GM19395 (cell line): ENCODE data around the gene GJC1.

Experiments used
- ATAC-seq: cut with Tn5 transposase; IDR thresholded peaks from one replicate; pipeline ENCODE4 v1.9.1; 2021; ENCODE audit warnings: mild to moderate bottlenecking, moderate library complexity; ENCODE audit not compliant: unreplicated experiment

The GJC1 gene

DNA sequence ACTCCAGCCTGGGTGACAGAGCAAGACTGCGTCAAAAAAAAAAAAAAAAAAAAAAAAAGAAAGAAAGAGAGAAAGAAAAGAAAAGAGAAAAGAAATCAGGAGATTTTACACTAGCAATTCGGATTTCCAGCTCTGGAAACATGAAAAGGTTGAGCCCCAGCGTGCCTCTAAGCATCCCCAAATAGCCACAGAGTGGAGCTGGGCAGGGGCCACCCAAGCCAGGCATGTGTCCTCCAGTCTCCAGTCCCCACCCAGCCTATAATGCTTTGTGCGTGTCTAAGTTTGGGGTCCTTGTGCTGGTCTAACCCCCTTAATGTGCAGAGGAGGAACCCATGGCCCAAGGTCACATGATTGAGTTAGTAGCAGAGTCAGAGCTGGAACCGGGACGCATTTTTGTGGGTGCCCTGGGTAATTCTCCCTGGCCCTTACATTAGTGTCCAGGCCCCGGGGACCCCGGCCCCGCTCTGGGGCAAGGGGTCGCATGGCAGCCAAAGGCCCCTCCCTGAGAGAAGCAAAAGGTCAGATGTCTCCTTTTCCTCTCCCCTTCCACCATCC is 51.4 kb downstream of the GJC1 start:
- ATAC-seq = no peak

DNA sequence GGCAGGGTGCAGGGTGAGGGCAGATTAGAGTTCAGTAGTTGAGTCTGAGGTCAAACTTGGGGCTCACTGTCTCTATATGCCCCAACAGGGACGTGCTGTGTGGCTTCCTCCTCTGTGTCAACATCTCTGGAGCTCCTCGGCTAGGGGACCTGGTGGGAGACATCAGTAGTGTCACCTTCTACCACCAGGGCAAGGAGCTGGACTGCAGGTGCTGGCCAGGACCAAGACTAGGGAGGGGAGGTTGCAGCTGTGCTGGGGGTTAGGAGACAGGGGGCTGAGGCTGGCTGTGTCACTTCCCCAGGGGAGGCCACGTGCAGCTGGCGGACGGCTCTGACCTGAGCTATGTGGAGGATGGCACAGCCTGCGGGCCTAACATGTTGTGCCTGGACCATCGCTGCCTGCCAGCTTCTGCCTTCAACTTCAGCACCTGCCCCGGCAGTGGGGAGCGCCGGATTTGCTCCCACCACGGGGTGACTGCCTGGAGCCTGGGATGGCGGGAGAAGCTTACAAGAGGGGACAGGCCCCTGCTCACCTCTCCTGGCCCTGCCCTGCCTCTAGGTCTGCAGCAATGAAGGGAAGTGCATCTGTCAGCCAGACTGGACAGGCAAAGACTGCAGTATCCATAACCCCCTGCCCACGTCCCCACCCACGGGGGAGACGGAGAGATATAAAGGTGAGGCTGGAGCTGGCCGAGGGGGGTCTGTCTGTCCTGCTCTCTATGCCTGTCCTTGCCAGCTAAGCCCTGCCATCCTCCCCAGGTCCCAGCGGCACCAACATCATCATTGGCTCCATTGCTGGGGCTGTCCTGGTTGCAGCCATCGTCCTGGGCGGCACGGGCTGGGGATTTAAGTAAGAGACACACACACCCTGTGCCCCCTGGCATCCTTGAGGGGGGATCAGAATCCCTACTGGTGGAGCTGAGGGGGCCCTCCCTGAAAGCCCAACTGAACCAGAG is 52.4 kb downstream of the GJC1 start:
- ATAC-seq = no peak

DNA sequence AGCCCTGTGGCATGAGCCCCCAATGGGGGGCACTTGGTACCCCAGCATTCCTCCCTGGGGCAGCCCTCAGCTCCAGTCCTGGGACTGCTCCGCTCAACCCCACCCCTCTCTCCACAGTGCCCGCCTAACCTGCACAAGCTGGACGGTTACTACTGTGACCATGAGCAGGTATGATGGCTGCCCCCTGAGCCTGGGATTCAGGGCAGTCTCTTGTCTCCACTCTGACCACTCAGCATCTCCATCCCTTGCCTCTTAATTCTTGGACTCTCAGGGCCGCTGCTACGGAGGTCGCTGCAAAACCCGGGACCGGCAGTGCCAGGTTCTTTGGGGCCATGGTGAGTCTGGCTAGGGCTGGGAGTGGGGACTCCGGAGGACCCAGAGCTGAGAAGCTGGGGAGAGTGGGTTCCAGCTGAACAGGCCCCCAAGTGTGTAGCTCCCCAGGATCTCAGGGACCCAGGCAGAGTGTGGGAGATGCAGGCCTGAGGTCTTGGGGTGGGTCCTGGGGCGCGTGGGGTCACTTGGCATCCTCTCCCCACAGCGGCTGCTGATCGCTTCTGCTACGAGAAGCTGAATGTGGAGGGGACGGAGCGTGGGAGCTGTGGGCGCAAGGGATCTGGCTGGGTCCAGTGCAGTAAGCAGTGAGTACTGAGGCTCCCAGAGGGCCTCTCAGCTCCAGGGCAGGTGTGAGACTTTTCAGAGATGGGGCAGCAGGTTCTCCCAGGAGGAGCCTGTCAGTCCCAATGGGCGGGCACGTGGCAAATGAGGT is 53.3 kb downstream of the GJC1 start:
- no peak for ATAC-seq

DNA sequence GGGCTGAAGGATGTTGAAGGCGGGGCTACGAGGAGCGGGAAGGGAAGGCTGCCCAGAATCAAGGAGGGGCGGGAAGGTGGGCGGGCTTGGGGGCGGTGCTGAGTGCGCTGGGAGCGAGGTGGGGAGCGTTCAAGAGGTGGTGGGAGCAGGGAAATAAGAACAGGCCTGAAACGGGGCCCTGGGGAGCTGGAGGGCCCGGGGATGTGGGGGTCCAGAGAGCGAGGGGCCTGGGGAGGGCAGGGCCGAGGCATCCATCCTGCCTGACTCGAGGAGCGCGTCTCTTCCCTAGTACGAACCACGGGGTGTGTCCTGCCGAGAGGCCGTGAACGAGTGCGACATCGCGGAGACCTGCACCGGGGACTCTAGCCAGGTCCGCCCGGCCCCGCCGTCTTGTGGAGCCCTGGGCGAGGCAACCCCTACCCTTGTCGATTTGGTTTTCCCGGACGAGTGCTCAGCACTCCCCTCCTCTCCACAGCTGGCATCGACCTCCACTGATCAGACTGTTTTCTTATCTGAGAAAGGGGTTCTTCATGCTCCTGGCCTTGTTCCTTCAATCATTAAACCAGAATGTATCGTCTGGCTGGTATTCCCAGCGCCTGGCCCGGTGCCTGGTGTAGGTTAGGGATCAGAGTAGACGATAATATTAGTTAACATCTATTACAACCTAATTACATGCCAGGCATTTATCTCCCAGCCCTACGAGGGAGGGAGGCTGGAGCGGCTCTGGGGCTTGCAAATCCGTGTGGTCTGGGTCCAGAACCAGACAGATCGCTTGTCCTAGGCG is 54.1 kb downstream of the GJC1 start:
- peak; percentile 4 for ATAC-seq

DNA sequence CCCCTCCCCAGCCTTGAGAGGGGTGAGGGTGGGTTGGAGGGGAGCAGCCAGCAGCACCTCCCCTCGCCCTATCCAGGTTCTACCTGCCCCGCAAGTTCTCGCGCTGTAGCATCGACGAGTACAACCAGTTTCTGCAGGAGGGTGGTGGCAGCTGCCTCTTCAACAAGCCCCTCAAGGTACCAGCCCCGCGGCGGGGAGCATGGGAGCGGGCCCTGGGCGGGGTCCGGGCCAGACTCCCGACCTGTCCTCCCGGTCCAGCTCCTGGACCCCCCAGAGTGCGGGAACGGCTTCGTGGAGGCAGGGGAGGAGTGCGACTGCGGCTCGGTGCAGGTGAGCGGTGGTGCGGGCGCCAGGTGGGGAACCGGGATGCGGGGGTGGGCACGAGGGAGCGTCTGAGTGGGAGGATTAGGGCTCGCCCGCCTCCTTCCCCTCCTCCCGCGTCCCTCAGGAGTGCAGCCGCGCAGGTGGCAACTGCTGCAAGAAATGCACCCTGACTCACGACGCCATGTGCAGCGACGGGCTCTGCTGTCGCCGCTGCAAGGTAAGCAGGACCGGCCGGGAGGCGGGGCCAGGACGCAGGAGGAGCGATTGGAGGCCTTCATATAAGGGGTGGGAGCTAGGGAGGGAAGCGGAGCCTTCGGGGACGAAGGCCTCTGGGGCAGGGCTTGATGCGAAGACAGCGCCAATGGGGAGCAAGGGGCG is 54.8 kb downstream of the GJC1 start:
- peak; percentile 74 for ATAC-seq

DNA sequence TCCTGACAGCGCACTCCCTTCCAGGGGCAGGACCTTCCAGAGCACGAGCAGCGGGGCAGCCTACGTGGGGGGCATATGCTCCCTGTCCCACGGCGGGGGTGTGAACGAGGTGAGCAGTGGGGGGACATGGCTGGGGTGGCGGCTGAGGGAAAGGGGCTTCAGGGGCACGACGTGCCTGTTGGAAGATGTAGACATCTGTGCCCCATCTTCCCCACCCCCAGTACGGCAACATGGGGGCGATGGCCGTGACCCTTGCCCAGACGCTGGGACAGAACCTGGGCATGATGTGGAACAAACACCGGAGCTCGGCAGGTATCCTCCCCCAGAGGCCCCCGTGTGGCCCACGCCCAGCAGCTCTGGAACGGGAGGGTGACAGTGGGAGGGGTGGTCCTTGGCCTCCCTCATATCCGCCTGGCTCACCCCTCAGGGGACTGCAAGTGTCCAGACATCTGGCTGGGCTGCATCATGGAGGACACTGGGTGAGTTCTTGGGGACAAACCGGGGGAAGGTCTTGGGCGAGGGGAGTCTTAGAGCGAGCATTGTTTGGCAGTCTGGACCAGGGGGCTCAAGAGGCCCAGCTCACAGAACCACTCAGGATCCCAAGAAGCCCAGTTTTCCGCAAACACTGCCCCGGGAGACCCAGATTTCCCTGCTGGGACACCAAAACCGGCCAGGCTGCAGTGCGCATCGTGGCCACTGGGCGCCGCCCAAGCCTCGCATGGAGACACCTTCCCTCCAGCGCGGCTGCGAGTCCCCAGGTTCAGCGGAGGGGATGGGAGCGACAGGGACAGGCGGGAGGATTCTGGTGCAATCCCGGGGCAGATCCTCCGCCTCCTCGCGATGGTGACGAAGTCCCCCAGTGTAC is 55.6 kb downstream of the GJC1 start:
- ATAC-seq = no peak

DNA sequence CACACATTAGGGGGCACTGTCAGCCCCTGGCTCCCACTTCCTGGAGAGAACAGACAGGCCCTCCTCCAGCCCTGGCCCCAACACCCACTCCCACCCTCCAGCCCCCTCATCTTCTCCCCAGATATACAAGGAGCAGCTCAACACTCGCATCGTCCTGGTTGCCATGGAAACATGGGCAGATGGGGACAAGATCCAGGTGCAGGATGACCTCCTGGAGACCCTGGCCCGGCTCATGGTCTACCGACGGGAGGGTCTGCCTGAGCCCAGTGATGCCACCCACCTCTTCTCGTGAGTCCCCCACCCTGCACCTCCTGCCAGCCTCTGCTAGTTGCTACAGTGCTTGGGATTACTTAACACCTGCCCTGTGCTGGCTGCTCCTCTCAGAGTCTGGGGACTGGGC is 56.9 kb downstream of the GJC1 start:
- ATAC-seq = no peak

DNA sequence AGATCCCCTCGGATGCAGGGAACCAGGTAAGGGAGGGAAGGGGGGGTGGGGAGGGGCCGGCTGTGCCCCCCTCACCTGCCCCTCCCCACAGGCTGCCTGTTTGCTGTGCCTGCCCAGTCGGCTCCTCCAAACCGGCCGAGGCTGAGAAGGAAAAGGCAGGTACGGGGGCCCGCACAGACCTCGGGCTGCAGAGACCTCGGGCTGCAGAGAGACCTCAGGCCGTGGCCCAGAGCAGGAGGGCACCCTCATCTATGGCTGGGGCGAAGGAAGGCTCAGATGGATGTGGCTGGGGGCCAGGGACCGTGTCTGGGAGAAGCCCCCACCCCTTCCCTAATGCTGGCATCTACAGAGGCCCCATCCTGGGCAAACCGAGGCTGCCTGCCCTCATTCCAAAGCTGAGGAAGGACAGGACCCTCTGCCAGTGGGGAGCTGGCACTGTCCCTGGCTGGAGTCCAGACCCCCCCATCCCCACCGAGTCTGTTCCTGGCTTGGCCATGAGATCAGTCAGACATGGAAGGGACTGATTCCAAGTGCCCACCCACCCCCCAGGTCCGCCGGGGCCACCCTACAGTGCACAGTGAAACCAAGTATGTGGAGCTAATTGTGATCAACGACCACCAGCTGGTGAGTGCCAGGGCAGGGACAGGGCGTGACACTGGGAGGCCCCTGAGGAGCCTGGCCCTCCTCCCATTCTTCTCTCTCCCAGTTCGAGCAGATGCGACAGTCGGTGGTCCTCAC is 57.6 kb downstream of the GJC1 start:
- ATAC-seq = no peak

DNA sequence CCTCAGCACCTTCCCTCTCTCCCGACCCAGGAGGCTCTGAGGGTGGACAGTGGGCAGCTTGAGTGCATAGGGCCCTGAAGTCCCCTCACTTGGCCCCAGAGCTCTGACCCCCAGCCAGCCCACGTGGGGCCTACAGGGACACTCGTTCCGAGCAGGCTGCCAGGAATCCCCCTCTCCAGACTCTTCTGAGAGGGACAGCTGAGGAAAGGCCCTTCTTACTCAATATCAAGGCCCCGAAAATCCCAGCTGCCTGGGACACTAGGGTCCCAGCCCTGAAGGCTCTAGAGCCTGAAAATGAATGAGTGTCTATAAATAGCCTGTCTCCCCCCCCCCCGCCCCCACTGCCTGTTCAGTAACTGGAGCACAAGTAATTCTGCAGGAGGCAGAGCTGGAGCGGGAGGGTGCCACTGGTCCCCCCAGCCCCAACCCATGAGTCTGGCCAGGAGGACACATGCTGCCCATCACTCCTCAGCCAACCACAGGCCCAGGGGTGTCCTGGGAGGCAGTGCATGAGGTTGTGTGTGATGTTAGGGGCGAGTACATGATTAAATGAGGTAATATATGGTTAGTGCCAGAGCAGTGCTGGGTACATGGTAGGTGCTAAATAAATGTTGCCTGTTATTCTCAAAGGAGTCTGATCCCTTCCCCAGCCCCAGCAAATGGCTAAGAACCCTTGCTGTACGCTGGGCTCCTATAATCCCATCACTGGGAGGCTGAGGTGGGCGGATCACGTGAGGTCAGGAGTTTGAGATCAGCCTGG is 59.7 kb downstream of the GJC1 start:
- no peak for ATAC-seq

DNA sequence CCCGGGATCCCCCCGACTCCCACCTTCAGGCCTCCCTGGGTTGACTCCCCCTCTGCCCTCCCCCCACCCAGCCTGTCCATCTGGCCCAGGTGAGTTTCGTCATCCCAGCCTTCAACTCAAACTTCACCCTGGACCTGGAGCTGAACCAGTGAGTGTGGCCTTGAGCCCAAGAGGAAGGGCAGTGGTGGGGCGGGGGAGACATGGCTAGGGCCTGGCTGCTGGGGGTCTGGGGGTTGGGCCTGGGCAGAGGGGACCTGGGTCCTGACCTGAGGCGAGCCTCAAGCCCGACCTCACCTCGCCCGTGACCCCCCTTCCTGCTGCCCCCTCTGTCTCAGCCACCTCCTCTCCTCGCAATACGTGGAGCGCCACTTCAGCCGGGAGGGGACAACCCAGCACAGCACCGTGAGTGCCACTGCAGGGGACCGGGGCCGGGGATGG is 60.4 kb downstream of the GJC1 start:
- no peak for ATAC-seq

DNA sequence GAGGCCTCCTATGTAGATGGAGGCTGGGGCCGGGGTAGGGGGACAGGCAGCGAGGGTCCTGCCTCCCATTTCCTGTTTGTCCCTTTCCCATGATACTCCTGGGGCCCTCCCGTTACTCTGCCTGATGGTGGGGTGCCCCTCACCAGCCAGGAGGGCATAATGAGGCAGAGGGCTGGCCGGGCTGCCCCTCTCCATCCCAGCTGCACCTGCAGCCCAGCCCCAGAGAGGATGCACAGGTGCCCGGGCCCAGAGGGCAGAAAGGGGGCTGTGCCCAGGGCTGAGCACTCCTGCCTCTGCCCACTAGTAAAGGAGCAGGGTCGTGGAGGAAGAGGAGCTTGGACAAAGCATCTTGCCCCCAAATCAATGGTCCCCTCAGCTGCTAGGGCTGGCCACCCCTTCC is 60.9 kb downstream of the GJC1 start:
- ATAC-seq = no peak

DNA sequence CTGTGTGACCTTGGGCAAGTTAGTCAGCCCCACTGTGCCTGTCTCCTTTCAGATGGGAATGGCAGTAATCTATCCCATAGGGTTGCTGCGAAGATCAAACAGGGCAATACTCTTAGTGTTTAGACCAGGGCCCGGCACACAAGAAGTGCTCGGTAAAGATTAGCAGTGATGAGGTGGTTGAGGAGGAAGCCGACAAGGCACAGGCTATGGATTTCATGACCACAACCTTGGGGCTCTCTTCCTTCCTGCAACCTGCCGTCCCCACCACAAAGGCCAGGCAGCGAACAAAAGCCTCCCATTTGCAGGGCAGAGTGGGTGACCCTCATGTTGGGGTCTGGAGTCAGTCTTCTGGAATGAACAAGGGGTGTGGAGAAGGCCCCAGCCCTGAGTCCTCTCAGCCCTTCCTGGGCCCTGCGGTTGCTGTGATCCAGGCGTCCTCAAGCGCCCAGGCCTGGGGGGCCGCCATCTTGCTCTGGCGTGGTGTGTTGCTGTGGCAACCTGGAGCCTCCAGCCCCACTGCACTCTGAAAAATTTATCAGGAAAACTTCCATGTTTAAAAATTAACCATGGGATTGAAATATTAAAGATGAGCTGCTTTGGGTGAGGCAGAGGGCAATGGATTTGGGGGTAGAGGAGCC is 61.5 kb downstream of the GJC1 start:
- ATAC-seq = no peak

DNA sequence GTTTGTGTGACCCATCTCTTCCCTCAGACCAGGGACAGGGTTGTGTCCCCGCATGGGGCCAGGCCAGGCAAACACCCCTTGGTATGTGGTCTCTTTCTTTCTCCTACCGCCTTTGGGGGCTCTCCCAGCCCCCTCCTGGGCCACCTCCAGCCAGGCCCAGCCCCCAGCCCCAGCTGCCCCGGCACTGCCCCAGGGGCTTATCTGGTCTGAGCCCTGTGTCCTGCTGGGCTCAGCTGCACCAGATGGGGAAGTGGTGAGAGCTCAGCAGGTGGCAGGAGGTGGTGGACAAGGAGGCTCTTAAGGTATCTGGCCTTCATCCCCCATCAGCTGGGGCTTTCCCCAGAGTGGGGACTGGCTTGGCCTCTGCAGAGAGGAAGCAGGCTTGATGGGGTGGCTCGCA is 62.6 kb downstream of the GJC1 start:
- no peak for ATAC-seq

DNA sequence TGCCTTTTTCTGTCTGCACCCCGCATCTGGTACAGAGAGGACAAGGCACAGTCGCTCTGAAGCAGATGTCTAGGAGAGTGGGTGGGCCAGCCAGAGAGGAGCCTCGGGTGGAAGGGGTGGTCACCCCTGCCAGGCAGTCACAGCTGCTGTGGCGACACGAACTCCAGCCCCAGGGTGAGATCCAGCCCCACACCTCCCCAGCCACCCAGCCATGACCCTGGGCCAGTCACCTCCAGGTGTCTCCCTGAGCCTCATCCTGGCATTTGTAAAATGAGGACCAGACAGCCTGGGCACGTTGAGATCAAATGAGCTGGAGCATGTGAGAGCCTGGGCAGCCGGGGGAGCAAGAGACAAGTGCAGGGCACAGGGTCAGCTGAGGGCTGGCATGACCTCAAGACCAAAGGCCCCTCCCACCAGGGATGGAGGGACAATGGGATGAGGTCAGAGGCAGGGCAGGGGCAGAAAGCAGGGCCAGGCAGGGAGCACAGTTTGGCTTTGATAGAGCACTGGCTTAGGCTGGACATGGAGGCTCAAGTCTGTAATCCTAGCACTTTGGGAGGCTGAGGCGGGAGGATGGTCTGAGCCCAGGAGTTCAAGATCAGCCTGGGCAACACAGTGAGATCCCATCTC is 63.6 kb downstream of the GJC1 start:
- no peak for ATAC-seq

DNA sequence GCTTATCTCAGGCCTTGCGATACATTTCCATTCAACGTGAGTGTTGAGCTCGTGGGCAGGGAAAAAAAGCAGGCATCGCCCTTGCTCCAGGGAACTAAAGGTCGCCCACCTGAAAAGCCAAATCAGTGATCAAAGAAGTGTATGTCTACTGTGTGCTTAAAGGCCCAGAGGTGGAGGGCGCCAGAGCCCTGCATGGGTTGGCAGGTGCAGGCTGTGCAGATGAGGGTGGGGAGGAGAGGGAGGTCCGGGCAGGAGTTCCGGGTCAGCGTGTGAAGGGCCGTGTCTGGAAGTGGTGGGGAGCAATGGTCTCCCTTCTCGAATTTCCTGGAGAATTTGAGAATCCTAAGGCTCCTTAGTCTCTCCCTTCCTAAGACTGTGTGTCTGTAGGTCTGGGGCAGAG is 64.1 kb downstream of the GJC1 start:
- no peak for ATAC-seq

DNA sequence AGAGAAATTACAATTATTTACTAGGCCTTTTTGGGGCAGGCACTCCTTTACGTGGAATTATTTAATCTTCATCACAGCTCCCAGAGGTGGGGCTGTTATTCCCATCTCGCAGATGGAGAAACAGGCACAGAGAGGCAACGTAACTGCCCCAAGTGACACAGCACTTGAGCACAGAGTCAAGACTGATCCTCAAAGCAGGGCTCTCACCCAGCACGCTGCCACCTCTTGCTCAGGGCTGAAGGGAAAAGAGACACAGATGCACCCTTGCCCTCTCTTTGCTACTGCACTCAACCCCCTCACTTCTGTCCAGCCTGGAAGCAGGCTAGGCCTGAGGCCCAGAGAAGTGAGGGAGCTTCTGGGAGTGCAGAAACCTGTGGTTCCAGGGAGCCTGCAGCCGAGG is 66.9 kb downstream of the GJC1 start:
- no peak for ATAC-seq
